Right atrium auricular region (tissue), 2 donors: ENCODE results near the gene NR4A2. TPM values are rescaled to one million over a fixed set of nuclear protein-coding genes. Genes with fewer than 3 reads are reported as not detected.
A peak's percentile ranks its signal among the peaks of the same experiment; 100 is the strongest.

Source experiments
- DNase-seq: peaks from one replicate; pipeline ENCODE4 v3.0.0-alpha.2; 2019; ENCODE audit warnings: low spot score
- H3K27ac ChIP-seq, 2 donors: fragments of 200-600 bp; sonication (generic); 1 replicate in 1 of 2; 2 replicates in 1 of 2; pipeline ENCODE4 v1.5.1; 2016 to 2019
- H3K27me3 ChIP-seq, 2 donors: fragments of 200-600 bp; sonication (generic); one replicate each; pipeline versions ENCODE4 v1.5.1 to v1.6.0; 2017 to 2019
- H3K36me3 ChIP-seq: fragments of 200-600 bp; sonication (generic); one replicate; pipeline ENCODE4 v1.5.1; 2016
- H3K4me1 ChIP-seq, 2 donors: fragments of 200-600 bp; sonication (generic); one replicate each; pipeline versions ENCODE4 v1.5.1 to v1.6.0; 2017 to 2019
- H3K4me3 ChIP-seq, 2 donors: fragments of 200-600 bp; sonication (generic); 1 replicate in 1 of 2; 2 replicates in 1 of 2; pipeline ENCODE4 v1.5.1; 2017 to 2019; ENCODE audit warnings: mild to moderate bottlenecking in 1 of 2, moderate library complexity in 1 of 2
- H3K9me3 ChIP-seq, 2 donors: fragments of 200-600 bp; sonication (generic); one replicate each; pipeline ENCODE4 v1.5.1; 2019
- CTCF ChIP-seq, 2 donors: fragments of 200-600 bp; sonication (generic); IDR thresholded peaks; one replicate each; pipeline ENCODE4 v1.5.1; 2019; ENCODE audit warnings: antibody characterized with exemption in 2 of 2
- total RNA-seq, 2 donors: library from RNA; depleted of rRNA; stranded (reverse); fragments of >200 nt; gene quantifications; one replicate each; pipeline ENCODE4 v1.1.0, GENCODE V29; 2016

The NR4A2 gene
- total RNA-seq, result 1 to 10 TPM; 3.7 to 8.9 TPM

GRCh38 chr2:156332534-156333273 lies at the start of gene NR4A2:
NR4A2 (minus strand) TSS chr2:156332721; CDS start chr2:156330186, 2,535 bp downstream.
- Histone ChIP-seq H3K27me3 (no peaks in the 10 kb centered on the region), H3K9me3 (no peaks in the 10 kb centered on the region), H3K27ac (peak within 1 kb of the TSS; percentile 99), H3K36me3 (no peaks in the 10 kb centered on the region), H3K4me3 (peak within 1 kb of the TSS; percentile 73 to 92), H3K4me1 (peaks cover 0 to 29% of the 10 kb centered on the region in 2 donors)
- peak; percentile 96 for DNase-seq
- TF ChIP-seq CTCF (IDR thresholded peaks at IDR 0.05), result no peak

GRCh38 chr2:156380117-156380645 lies 47.7 kb upstream of the NR4A2 start:
- Histone ChIP-seq H3K36me3 (no peaks in the 10 kb centered on the region), H3K27me3 (no peaks in the 10 kb centered on the region), H3K9me3 (no peaks in the 10 kb centered on the region), H3K4me3 (no peak overlapping the region), H3K4me1 (no peaks in the 10 kb centered on the region), H3K27ac (no peak overlapping the region)
- TF ChIP-seq CTCF (IDR thresholded peaks at IDR 0.05), result no peak
- no peak for DNase-seq

GRCh38 chr2:156379714-156380113 lies 47.2 kb upstream of the NR4A2 start:
- H3K4me1 ChIP-seq, result no peaks in the 10 kb centered on the region
- no peaks in the 10 kb centered on the region for H3K27me3 ChIP-seq
- H3K36me3 ChIP-seq, result no peaks in the 10 kb centered on the region
- no peak for DNase-seq
- no peaks in the 10 kb centered on the region for H3K9me3 ChIP-seq
- no peak overlapping the region for H3K27ac ChIP-seq
- TF ChIP-seq CTCF (IDR thresholded peaks at IDR 0.05), result no peak
- no peak overlapping the region for H3K4me3 ChIP-seq

GRCh38 chr2:156379071-156379470 lies 46.5 kb upstream of the NR4A2 start:
- Histone ChIP-seq H3K36me3 (no peaks in the 10 kb centered on the region), H3K27ac (no peak overlapping the region), H3K4me3 (no peak overlapping the region), H3K27me3 (no peaks in the 10 kb centered on the region), H3K4me1 (no peaks in the 10 kb centered on the region), H3K9me3 (no peaks in the 10 kb centered on the region)
- no peak for TF ChIP-seq CTCF (IDR thresholded peaks at IDR 0.05)
- no peak for DNase-seq

GRCh38 chr2:156366753-156367152 lies 34.2 kb upstream of the NR4A2 start:
- no peak for TF ChIP-seq CTCF (IDR thresholded peaks at IDR 0.05)
- no peak for DNase-seq
- Histone ChIP-seq H3K36me3 (no peaks in the 10 kb centered on the region), H3K27ac (no peak overlapping the region), H3K9me3 (no peaks in the 10 kb centered on the region), H3K4me1 (no peaks in the 10 kb centered on the region), H3K4me3 (no peak overlapping the region), H3K27me3 (no peaks in the 10 kb centered on the region)
